Measurements from ENCODE around the gene GLRA3.
A peak's percentile ranks its signal among the peaks of the same experiment; 100 is the strongest.

The GLRA3 gene

GRCh38 chr4:174596513-174596912, 232.5 kb downstream of the GLRA3 start:
- H3K4me3 ChIP-seq (ENCODE audit: low read length): no peak overlapping the region
- TF ChIP-seq, protein P1, sequence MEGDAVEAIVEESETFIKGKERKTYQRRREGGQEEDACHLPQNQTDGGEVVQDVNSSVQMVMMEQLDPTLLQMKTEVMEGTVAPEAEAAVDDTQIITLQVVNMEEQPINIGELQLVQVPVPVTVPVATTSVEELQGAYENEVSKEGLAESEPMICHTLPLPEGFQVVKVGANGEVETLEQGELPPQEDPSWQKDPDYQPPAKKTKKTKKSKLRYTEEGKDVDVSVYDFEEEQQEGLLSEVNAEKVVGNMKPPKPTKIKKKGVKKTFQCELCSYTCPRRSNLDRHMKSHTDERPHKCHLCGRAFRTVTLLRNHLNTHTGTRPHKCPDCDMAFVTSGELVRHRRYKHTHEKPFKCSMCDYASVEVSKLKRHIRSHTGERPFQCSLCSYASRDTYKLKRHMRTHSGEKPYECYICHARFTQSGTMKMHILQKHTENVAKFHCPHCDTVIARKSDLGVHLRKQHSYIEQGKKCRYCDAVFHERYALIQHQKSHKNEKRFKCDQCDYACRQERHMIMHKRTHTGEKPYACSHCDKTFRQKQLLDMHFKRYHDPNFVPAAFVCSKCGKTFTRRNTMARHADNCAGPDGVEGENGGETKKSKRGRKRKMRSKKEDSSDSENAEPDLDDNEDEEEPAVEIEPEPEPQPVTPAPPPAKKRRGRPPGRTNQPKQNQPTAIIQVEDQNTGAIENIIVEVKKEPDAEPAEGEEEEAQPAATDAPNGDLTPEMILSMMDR (IDR thresholded peaks at IDR 0.05; ENCODE audit: insufficient read depth, low read depth, low read length, missing control alignments): no peak
- DNase-seq (ENCODE audit: low read depth): no peak

DNA sequence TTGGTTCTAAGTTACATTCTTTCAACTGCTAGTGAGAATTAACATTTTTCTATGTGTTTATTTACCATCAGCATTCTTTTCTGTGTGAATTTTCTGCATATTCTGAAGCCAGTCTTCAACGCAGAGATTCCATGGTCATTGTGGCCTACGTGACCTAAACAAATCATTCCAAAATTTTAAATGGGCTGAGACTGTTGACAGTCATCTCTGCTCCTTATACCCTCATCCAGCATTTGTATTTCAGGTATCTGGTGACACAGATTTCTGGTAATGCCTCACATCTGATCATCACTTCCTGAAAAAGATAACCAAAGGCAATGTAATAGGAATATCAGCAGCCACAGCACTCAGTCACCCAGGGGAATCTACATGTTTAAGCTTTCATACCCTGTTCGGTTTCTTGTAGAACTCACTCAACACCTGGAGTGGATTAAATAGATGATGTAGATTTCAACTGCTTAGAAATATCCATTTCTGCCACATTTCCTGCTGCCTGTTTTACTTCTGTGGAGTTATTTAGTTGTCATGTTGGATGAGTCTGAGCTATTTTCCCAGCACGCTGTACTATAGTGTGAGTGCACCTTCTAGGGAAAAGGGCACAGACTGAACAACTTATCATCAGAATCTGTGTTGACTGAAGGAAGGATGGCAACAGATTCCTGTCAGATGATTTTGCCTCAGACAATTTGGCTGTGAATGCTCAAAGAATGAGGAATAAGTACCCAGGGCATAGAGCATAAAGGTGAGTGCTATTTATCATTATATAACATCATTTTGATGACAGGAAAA, 233.7 kb downstream of the GLRA3 start:
- TF ChIP-seq, protein P1 (IDR thresholded peaks at IDR 0.05; ENCODE audit: insufficient read depth, low read depth, low read length, missing control alignments): no peak

GRCh38 chr4:174593701-174594100, 235.3 kb downstream of the GLRA3 start:
- TF ChIP-seq, protein P1 (IDR thresholded peaks at IDR 0.05; ENCODE audit: insufficient read depth, low read depth, low read length, missing control alignments): no peak
- no peak overlapping the region for H3K4me3 ChIP-seq (ENCODE audit: low read length)
- no peak for DNase-seq (ENCODE audit: low read depth)

More for the DNA sequence above, 233.7 kb downstream of the GLRA3 start:
- no peak for DNase-seq (ENCODE audit: low read depth)
- H3K4me3 ChIP-seq (ENCODE audit: low read length): no peak overlapping the region

DNA sequence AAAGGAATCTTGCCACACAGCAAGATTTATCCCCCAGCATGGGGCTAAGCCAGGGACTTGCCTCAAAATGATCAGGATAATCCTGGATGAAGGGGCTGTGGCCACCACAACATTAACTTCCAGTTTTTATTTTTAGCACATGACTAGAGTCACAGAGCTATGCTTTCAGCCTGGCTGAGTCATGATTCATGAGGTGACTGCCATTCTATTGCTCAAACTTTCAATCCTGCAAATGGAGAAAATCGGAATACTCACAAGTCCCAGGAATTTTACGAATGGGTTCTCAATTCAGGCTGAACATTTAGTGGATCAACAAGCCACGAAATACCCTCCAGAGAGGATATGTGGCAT, 236.1 kb downstream of the GLRA3 start:
- DNase-seq (ENCODE audit: low read depth): peak; percentile 54
- TF ChIP-seq, protein P1 (IDR thresholded peaks at IDR 0.05; ENCODE audit: insufficient read depth, low read depth, low read length, missing control alignments): no peak
- H3K4me3 ChIP-seq (ENCODE audit: low read length): no peak overlapping the region

- TF ChIP-seq, protein P1 (IDR thresholded peaks at IDR 0.05; ENCODE audit: insufficient read depth, low read depth, low read length, missing control alignments): no peak
- peak; percentile 33 for DNase-seq (ENCODE audit: low read depth)
- no peak overlapping the region for H3K4me3 ChIP-seq (ENCODE audit: low read length)
Measured at GRCh38 chr4:174592256-174592984, 236.6 kb downstream of the GLRA3 start.

DNA sequence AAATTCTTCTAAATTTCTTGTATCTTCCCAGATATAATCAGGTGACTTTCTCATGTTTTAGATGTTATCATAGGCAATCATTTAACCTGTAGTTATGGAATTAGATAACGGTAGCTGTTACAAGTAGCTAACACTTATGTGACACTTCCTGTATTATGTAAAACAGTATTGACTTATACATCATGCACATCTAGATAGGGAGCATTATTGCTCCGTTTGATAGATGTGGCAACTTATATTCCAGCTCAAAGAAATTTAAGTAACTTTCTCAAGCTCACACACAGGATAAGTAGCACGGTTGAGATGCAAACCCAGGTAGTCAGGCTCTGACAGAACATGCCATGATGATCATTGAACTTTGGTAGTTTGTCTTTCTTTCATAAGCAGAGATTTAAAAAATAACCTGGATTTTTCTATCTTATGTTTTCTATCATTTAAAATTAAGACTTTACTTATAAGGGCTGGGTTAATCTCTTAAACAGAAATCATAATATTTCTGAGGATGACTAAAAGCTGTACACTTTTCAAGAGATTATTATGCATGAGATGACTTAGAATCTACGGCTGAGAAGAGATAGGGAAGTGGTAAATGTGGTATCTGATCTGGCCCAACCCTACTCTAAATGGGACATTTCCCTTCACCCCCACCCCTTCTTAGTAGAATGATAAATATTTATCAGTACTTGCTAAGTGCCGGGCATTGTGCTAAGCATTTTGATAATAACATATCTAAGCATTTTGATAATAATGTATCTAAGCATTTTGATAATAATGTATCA, 237.6 kb downstream of the GLRA3 start:
- TF ChIP-seq, protein P1 (IDR thresholded peaks at IDR 0.05; ENCODE audit: insufficient read depth, low read depth, low read length, missing control alignments): no peak
- no peak overlapping the region for H3K4me3 ChIP-seq (ENCODE audit: low read length)
- no peak for DNase-seq (ENCODE audit: low read depth)
